ENCODE measurements around the gene GBX1. TPM values are rescaled to one million over a fixed set of nuclear protein-coding genes. Genes with fewer than 3 reads are reported as not detected.

GBX1 gene
- total RNA-seq, 4 donors from 2014 or later = not detected

GRCh38 chr7:151207804-151208203 lies 40.3 kb upstream of the GBX1 start:
- 33% methylated on average over 1 of the region's 12 CpGs for WGBS
- H3K36me3 ChIP-seq = peaks cover under 1 to 11% (median 8%) of the 10 kb centered on the region in 4 donors
- no peaks in the 10 kb centered on the region for H3K4me1 ChIP-seq
- no peak for TF ChIP-seq EP300 (IDR thresholded peaks at IDR 0.05)
- no peak for TF ChIP-seq POLR2A (IDR thresholded peaks at IDR 0.05; ENCODE audit: low read depth)
- TF ChIP-seq POLR2AphosphoS5 (IDR thresholded peaks at IDR 0.05) = no peak
- TF ChIP-seq CTCF (IDR thresholded peaks at IDR 0.05) = no peak
- H3K27me3 ChIP-seq = peaks cover 0 to 41% (median 2%) of the 10 kb centered on the region in 4 donors
- intact Hi-C loops (cut with DNase I) = no loop called here
- H3K4me3 ChIP-seq = no peak overlapping the region
- H3K27ac ChIP-seq (replicated peaks in 1 of 4) = no peak overlapping the region
- no peak for DNase-seq (ENCODE audit: extremely low spot score)
- H3K9me3 ChIP-seq = no peaks in the 10 kb centered on the region

DNA sequence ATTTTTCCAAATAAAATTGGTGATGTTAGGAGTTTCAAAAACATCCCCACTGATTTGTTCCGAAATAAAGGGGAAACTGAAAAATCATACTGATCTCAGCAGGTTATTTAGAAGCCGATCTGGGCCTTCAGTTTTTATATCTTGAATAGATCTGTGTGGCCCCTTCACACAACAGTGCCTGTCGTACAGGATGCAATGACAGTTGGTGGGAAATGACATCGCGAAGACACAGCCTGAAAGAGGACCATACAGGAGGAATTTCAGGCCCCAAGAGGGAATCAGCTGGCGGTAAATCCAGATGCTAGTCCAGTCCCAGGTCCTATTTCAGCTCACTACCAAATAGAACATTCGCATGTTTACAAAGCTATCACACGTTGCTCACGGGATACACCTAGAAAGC lies 39.8 kb upstream of the GBX1 start:
- Histone ChIP-seq H3K36me3 (peaks cover 0 to 6% (median 3%) of the 10 kb centered on the region in 4 donors), H3K9me3 (no peaks in the 10 kb centered on the region), H3K27me3 (peaks cover 0 to 44% (median 2%) of the 10 kb centered on the region in 4 donors), H3K4me3 (no peak overlapping the region), H3K27ac (replicated peaks in 1 of 4) (no peak overlapping the region), H3K4me1 (no peaks in the 10 kb centered on the region)
- WGBS = 71% methylated on average over 9 of the region's 9 CpGs
- no peak for DNase-seq (ENCODE audit: extremely low spot score)
- TF ChIP-seq CTCF (IDR thresholded peaks at IDR 0.05) = no peak
- TF ChIP-seq POLR2AphosphoS5 (IDR thresholded peaks at IDR 0.05) = no peak
- no peak for TF ChIP-seq EP300 (IDR thresholded peaks at IDR 0.05)
- no peak for TF ChIP-seq POLR2A (IDR thresholded peaks at IDR 0.05; ENCODE audit: low read depth)
- intact Hi-C loops (cut with DNase I) = no loop called here

GRCh38 chr7:151206914-151207313 lies 39.4 kb upstream of the GBX1 start:
- no peak overlapping the region for H3K27ac ChIP-seq (replicated peaks in 1 of 4)
- peaks cover 0 to 3% (median under 1%) of the 10 kb centered on the region in 4 donors for H3K36me3 ChIP-seq
- H3K4me3 ChIP-seq = no peak overlapping the region
- H3K27me3 ChIP-seq = peaks cover 0 to 44% (median 2%) of the 10 kb centered on the region in 4 donors
- no peak for DNase-seq (ENCODE audit: extremely low spot score)
- intact Hi-C loops (cut with DNase I) = no loop called here
- WGBS = 68% methylated on average over 9 of the region's 9 CpGs
- TF ChIP-seq CTCF (IDR thresholded peaks at IDR 0.05) = no peak
- no peak for TF ChIP-seq EP300 (IDR thresholded peaks at IDR 0.05)
- no peak for TF ChIP-seq POLR2A (IDR thresholded peaks at IDR 0.05; ENCODE audit: low read depth)
- no peak for TF ChIP-seq POLR2AphosphoS5 (IDR thresholded peaks at IDR 0.05)
- no peaks in the 10 kb centered on the region for H3K4me1 ChIP-seq
- no peaks in the 10 kb centered on the region for H3K9me3 ChIP-seq

GRCh38 chr7:151205730-151206129 lies 38.2 kb upstream of the GBX1 start:
- Histone ChIP-seq H3K4me1 (no peaks in the 10 kb centered on the region), H3K4me3 (no peak overlapping the region), H3K9me3 (no peaks in the 10 kb centered on the region), H3K36me3 (no peaks in the 10 kb centered on the region), H3K27me3 (peaks cover 0 to 44% (median 2%) of the 10 kb centered on the region in 4 donors), H3K27ac (replicated peaks in 1 of 4) (no peak overlapping the region)
- DNase-seq (ENCODE audit: extremely low spot score) = no peak
- WGBS = 62% methylated on average over 6 of the region's 6 CpGs
- TF ChIP-seq POLR2AphosphoS5 (IDR thresholded peaks at IDR 0.05) (no peak), EP300 (IDR thresholded peaks at IDR 0.05) (no peak), CTCF (IDR thresholded peaks at IDR 0.05) (no peak), POLR2A (IDR thresholded peaks at IDR 0.05; ENCODE audit: low read depth) (no peak)
- intact Hi-C loops (cut with DNase I) = no loop called here

Measured in esophagus muscularis mucosa (tissue), 4 donors.